ENCODE results near the gene RAD51B.

- TF ChIP-seq, protein P1, sequence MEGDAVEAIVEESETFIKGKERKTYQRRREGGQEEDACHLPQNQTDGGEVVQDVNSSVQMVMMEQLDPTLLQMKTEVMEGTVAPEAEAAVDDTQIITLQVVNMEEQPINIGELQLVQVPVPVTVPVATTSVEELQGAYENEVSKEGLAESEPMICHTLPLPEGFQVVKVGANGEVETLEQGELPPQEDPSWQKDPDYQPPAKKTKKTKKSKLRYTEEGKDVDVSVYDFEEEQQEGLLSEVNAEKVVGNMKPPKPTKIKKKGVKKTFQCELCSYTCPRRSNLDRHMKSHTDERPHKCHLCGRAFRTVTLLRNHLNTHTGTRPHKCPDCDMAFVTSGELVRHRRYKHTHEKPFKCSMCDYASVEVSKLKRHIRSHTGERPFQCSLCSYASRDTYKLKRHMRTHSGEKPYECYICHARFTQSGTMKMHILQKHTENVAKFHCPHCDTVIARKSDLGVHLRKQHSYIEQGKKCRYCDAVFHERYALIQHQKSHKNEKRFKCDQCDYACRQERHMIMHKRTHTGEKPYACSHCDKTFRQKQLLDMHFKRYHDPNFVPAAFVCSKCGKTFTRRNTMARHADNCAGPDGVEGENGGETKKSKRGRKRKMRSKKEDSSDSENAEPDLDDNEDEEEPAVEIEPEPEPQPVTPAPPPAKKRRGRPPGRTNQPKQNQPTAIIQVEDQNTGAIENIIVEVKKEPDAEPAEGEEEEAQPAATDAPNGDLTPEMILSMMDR (IDR thresholded peaks at IDR 0.05; ENCODE audit: low read length) = no peak
- no peak for TF ChIP-seq EZH2 (optimal IDR thresholded peaks at IDR 0.05; ENCODE audit: low read depth, low read length)
Measured at GRCh38 chr14:67881225-67881624, 61.6 kb downstream of the RAD51B start.
